GM12874 (cell line): ENCODE data around the gene GALNT2.

Source experiments
- CTCF ChIP-seq: IDR thresholded peaks from 2 replicates; pipeline ENCODE4 v1.5.1; 2011; ENCODE audit warnings: low read depth, mild to moderate bottlenecking, control low read depth, low read length, moderate library complexity; ENCODE audit not compliant: insufficient read depth

The GALNT2 gene

DNA sequence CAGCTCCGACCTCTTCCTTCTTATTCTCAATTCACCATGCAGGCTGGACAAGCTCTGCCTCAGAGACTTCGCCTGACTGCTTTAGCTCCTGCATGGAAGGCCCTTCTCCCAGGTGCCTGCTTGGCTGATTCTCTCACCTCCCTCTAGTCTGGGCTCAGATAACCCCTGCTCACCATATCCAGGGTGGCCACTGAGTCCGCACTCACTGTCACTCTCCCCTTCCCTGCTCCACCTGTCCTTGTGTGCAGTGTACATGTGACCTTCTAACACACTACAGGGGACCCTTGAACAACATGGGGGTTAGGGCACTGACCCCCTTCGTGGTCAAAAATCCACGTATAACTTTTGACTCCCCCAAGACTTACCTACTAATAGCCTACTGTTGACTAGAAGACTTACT is 14.4 kb upstream of the GALNT2 start:
- TF ChIP-seq CTCF, result no peak

GRCh38 chr1:230054092-230054749 is 12.8 kb upstream of the GALNT2 start:
- no peak for TF ChIP-seq CTCF

- TF ChIP-seq CTCF, result no peak
Measured at GRCh38 chr1:230056098-230056497, 10.9 kb upstream of the GALNT2 start.

GRCh38 chr1:230057100-230057499 is 9.9 kb upstream of the GALNT2 start:
- TF ChIP-seq CTCF, result no peak

DNA sequence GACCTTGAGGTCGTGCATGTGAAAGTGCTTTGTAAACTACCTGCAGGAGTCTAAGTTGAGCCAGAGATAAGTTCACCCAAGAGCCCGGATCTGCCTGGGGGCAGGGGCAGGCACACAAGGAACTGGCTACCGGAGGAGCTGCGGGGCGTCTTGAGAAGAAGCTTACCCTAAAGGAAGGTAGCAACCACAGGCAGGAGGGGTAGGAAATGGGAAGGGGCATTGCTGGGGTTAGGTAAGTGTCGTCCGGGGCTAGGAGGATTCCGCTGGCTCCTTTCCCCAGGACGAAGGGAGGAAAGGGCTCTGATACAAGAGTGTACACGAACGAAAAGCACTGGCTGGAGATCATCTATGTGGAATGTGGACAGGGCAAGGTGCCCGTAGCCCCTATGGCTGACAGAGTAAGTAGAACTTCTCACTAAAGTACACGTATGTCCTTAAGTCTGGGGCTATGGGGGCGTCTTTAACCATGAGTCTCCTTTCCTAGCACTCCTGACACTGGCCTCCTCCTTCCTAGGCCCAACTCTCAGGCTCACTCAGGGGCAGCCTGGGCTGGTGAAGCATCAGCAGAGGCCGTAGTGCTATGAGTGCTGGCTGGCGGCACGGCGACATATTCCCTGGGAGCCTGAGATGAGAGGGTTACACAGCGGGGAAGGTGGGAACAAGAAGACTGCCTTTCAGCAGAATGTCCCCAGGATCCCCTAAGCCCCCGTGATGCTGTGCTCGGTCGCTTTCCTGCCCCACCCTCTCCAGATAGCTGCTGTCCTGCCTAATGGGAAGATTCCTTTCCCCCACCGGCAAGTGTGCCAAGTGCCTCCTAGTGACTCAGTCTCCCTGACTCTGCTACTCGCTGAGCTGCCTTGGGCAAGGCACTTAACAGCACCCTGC is 9.1 kb upstream of the GALNT2 start:
- TF ChIP-seq CTCF, result no peak

- no peak for TF ChIP-seq CTCF
Measured at GRCh38 chr1:230058626-230059025, 8.4 kb upstream of the GALNT2 start.

DNA sequence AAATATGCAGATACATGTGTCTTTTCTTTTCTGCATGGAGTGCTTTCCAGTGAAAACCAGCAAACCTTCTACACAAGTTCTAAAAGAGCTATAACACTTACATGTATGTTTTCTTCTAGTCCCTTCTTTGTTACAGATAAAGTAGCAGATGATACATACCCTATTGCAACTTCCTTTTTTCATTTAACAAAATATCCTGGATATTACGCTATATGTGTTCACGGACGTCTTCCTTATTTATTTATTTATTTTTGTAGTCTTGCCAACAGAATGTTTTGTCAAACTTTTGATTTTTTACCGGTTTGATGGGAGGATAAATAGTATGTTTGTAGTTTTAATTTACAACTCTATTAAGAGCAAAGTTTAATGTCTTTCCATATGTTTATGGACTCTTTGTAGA is 5.2 kb upstream of the GALNT2 start:
- no peak for TF ChIP-seq CTCF
